Inflammatory macrophage treated with lipopolysaccharide for 1 hour (primary cell): Measurements from ENCODE around the gene STXBP2.

Experiments
- DNase-seq, 2 donors: peaks; one replicate each; pipeline ENCODE4 v3.0.0-alpha.2; 2020 to 2022

STXBP2 gene

DNA sequence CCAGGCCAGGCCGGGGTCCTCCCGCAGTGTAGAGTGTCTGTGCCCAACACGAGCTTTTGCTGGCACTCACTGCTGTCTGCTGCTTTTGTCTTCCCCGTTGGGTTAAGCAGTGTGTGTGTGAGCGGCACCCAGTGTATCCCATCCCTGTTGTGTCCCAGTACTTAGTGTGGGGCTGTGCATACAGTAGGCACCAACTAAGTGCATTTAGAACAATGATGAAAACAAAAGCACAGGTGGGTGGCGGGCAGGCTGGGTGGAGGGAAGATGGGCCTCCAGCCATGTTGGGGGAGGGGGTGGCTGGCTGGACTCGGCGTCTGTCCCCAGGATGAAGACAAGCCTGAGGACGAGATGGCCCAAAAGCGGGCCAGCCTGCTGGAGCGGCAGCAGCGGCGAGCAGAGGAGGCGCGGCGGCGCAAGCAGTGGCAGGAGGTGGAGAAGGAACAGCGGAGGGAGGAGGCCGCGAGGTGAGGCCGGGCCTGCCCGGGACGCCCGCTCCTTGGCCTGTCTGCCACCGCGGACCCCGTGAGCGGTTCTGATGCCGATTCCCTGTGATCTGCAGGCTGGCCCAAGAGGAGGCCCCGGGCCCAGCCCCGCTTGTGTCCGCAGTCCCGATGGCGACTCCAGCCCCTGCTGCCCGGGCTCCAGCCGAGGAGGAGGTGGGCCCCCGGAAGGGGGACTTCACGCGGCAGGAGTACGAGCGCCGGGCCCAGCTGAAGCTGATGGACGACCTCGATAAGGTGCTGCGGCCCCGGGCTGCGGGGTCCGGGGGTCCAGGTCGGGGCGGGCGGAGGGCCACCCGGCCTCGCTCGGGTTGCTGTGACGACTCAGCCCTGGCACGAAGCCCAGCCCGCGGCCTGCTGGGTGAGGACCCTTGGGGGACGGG is 21.8 kb upstream of the STXBP2 start:
- no peak for DNase-seq

DNA sequence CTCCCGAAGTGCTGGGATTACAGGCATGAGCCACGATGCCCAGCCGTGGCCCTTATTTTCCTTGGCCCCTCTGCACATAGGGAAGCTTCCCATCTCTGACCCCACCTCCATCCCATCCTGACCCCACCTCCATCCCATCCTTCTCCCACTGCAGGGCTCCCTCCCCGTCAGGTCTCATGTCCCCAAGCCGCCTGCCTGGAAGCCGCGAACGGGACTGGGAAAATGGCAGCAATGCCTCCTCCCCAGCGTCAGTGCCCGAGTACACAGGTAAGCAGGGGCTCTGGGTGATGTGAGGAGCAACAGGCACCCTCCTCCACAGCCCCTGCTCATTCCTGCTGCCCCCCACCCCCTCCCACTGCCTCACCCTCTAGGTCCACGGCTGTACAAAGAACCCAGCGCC is 19.7 kb upstream of the STXBP2 start:
- DNase-seq, result no peak

DNA sequence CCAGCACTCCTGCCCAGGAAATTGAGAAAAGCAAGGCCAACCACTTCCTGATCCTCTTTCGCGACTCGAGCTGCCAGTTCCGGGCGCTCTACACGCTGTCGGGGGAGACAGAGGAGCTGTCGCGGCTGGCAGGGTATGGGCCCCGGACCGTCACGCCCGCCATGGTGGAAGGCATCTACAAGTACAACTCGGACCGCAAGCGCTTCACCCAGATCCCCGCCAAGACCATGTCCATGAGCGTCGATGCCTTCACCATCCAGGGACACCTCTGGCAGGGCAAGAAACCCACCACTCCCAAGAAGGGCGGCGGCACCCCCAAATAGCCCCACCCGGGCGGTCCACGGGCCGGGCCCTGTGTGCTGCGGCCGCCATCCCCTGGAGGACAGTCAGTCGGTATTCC is 19.2 kb upstream of the STXBP2 start:
- no peak for DNase-seq

DNA sequence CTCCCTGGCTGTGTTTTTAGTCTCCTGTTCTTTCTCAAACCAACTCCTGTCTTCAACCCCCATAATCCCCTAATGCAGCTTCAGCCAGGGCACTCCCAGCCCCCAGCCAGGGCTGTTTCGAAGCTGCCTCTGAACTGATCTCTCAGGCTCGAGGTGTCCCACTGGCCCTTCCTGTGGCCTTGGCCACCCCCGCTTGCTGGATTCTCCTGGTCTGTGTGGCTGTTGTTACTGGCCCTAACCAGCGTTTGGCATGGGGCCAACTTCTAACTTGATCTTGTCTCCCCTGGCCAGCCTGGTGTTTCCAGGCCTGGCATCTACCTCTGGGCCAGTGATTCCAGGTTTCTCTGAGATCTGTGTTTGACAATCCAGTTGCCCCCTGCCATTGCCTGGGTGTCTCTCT is 18.6 kb upstream of the STXBP2 start:
- no peak for DNase-seq

DNA sequence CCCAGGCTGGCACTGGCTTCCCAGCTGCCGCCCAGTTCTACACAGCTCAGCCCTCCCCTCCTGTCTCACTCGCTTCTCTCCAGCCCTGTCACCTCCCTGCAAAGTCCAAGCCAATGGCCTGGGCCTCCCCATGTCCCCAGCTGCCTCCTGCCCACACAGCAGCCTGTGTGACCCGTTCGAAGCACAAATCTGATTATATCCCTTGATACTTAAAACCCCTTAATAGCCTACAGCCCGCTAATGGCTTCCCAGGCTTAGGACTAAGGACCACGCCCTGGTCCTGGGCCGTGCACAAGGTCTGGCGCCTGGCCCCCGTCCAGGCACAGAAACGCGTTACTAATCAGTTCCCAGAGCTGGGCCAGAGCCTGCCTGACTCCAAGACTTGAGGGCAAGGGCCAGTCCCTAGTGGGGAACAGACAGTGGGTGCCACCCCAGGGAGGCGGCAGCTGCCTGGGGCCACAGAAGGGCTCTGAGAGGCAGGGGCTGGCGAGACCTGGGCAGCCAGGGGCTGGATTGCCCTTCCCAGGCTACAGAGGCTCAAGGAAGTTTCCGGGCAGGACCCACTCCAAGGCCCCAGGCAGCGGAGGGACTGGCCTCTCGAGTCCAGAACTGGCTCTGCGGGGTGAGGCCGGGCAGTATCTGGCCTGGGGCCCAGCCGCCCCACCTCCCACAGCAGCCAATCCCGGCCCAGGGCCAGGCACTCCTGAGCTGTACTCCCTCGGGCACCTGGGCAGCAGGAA is 18.0 kb upstream of the STXBP2 start:
- DNase-seq, result no peak

DNA sequence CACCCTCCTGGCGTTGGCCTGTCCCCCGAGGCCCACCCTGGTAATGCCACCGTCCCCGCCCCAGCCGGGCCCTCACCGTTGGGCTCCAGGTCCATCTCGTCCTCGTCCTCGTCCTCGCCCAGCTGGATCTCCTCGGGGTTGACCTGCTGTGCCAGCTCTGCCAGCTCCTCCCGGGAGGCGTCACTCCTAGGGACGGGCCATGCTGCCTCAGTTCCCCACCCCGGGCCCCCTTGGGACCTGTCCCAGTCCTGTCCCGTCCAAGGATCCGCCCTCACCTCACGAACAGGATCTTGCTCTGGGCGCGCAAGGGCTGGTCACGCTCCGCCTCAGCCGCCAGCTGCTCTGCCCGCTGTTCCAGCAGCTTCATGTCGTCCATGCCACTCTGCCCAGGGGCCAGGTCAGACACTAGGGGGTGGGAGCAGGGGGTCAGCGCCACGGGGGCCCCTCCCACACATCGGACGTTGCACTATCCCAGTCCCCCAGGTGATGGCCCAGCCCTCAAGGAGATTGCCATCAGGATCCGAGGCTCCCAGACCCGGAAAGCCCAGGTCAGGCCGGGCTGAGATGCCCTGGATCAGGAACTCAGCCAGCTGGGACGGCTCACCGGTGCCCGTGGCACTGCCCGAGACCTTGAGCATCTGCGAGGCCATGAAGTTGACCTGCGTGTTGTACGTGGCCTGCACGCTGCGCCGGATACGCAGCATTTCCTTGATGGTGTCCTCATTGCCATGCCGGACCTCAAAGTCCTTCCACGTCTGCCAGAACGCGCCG is 17.1 kb upstream of the STXBP2 start:
- DNase-seq, result no peak

DNA sequence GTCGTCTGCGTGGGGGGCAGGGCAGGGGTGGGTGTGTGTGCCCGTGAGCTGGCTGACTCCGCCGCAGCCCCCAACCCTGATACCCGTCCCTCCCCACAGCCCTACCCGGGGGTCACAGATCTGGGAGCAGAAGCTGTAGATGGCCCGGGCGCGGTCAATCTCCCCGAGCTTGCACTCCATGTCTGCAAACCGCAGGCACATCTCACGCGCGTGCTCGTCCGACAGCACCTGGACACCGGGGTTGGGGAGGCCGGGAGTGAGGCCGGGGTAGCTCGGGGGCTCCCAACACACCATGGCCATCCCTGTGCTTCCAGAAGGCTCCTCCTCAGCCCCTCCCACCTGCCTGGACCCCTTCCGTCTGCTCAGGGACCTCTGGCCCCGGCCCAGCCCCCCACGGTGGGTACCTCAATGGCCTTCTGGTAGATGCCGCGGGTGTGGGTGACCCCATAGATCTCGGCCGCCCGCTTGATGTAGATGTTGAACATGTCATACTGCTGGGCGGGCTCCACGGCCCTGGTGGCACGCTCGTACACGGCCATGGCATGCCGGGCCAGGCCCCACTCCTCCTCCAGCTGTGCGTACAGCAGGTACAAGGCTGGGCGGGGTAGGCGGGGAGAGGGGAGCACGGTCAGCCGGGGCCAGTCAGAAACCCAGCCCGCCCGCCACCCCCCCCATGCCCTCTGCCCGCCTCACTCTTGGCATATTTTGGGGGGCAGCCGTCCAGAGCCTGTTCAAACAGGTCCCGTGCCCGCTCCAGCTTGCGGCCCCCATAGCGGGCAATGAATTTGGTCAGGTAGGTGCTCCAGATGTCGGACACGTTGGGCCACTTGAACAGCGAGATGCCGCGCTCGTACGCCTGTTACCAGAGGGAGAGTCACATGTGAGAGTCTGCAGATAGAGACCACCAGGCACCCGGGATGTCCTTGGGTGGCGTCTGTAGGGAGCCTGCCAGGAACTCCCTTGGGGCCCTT is 16.2 kb upstream of the STXBP2 start:
- DNase-seq, result no peak

DNA sequence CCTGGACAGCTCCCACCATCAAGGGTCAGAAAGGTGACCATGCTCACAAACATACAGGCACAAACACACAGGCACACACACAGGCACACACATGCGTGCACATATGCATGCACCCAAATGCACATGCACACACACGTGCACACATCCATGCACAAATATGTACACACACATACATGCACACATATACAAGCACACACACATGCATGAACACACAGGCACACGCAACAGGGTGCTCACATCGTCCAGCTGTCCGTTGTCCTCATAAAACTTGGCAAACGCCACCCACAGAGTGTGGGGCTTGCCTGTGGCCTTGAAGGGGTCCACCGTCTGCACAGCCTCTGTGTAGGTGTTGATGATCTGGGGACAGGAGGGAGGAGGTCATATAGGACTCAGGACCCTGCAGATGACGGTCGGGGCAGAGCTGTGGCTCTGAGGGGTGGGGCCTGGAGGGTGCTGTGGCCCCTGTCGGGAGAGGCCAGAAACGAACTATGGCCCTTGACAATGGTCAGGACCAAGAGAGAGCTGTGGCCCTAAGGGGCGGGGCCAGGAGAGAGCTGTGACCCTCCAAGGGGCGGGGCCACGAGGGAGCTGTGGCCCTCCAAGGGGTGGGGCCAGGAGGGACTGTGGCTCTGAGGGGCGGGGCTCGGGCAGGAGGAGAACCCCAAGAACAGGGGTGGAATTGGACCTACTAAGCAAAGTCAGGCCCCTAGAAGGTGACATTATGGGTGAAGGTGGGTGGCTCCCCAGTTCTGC is 13.8 kb upstream of the STXBP2 start:
- no peak for DNase-seq

DNA sequence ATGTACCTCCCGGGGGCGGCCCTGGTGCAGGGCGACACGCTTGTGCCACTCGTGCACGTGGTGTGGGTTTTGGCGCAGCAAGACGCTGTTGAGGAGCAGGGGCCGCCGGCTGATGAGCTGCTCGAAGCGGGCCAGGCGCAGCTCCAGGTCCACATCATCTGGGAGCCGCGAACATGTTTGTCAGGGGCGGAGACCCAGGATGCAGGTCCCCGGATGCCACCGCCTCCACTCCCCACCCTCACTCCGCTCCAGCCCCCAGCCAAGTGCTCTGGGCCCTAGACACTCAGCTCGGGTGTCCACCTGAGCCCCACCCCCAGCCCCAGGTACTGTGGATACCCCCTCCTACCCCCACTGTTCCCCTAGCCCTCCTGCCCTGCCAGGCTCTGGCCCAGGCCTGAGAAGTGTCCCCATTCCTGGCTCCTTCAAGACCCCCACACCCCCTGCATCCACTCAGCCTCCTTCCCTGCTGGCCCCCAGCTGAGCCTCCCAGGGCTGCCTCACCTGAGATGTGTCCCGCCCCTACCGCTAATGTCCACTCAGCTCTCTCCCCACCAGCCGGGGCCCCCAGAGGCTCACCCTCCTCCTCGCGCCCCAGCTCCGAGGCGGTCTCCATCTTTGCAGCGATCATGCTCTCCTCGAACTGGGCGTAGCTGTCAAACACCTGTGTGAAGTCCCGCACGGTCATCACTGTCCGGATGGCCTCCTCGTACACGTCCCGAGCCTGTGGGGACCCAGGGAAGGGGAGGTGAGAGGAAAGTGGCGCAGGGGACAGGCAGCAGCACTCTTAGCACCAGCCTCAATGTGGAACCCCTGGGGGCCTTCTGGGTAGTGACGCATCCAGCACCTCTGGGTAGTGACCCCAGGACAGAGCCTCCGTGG is 12.9 kb upstream of the STXBP2 start:
- no peak for DNase-seq

DNA sequence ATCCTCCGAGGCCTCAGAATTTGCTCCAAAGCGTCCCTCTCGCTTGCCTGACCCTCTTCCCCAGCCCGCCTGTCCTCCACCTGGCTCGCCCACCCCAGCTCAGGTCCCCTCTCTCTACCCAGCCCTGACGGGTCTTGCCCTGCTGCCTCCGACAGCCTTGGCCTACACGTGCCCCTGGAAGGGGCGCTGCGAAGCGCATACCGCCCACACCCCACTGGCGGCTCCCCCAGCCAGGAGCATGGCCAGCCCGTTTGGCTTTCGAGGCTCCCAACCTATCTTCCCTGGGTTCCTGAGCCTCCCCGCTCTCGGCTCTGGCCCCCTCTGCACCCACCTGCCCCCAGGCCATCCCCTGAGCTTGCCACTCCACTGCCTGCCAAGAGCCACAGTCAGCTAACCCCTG is 12.1 kb upstream of the STXBP2 start:
- DNase-seq, result no peak

DNA sequence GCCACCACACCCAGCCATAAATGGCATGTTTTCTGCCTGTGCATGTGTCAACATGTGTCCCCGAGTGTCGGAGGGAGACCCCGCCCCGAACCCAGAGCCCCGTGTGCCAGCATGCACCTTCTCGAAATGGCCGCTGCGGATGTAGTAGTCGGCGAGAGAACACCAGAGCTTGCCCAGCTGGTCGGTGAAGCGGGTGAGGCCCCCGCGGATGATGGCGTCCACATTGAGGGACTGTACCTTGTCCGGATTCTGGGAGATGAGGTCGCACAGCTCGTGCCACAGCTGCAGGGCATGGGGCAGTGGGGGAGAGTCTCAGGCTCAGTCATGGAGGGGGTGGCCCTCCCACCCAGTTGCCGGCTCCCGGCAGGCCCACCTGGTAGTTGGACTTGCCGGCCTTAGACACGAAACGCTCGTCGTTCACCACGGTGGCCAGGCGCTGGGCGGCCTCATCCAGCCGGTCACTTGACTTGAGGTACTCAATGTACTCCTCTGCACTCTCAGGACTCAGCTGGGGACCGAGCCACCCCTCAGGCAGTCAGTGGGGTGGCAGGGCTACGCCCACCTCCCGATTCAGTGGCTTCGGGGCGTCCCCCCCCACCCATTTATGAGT is 11.0 kb upstream of the STXBP2 start:
- DNase-seq, result no peak

DNA sequence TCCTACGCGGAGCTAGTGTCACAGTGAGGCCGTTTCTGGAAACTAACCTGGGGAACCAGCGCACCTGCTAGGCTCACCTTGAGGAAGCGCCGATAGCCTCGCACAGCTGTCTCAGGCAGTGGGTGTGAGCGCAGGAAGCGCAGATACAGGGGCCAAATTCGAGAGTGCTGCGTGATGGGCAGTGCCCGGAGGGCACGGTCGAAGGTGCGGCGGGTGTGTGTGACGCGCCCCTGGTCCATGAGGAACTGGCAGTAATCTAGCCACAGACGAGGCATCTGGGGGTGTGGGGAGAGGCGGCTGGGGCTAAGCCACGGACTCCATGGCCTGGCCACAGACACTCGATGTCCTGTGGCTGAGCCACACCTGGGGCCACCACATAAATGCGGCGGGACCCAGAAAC is 9.7 kb upstream of the STXBP2 start:
- DNase-seq, result no peak

DNA sequence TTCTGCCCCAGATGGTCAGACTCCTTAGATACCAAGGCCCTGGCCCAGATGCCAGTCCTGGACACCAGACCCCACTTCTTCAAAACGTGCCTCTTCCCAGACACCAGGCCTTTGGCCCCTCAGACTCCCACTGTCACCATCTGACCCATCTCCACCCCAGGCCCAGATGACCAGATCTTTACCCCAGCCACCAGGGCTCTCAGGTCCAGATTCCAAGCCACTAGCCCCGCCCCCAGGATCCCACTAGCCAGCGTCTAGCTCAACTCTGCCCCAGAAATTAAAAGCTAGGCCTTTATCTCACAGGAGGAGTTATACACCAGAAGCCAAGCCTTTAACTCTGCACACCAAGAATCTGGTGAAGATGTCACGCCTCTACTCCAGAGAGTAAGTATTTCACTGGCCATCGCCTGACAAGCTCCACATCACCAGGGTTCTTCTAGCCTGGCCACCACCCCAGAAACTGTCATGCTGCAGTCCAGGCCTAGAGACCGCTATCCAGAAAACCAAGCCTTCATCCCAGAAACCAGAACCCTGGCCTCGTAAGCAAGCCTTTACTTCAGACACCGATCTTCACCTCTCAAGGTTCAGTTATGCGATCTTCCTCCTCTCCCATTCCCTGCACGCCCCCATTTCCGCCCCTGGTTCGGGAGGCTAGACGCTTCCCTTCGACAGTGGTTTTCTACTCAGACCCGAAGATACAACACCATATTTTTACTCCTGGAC is 8.2 kb upstream of the STXBP2 start:
- DNase-seq, result no peak

DNA sequence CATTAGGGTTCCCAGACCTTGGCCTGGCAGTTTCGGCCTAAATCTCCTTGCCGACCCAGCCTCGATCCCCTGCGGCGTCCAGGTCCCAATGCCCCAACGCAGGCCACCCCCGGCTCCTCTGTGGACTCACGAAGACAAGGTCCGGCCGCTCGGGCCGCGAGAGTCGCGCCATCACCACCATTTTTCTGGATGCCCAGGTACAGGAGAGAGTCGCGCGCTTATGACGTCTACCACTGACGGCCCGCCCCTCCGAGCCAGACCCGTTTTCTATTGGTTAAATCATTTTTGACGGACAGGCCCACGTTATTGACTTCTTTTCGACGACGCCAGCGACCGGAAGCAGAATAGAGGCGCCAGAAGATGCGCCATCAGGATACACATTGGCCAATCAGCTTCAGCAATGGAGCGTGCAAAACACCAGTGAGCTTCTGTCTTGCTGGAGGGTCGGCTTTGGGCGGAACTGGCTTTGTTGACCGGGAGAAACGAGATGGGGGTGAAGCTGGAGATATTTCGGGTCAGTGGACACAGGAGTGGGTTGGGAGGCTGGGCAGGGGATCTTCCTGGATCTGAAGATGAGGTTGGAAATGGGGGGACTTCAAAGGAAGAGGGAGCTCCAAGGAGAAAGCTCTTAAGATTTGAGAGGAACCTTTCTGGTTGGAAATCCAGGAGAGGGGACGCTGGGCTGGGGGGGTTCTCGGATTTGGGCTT is 7.4 kb upstream of the STXBP2 start, which contains the start of the genes PET100 and XAB2:
Gene PET100, plus strand, starts transcription at position 447 of the 708 bp plus-strand sequence. Its CDS starts 41 bp downstream, at position 488.
Gene XAB2, minus strand, starts transcription at position 199 of the 708 bp plus-strand sequence. Its CDS starts 18 bp downstream, at position 181.
- DNase-seq, result peak; percentile 98 to 99

DNA sequence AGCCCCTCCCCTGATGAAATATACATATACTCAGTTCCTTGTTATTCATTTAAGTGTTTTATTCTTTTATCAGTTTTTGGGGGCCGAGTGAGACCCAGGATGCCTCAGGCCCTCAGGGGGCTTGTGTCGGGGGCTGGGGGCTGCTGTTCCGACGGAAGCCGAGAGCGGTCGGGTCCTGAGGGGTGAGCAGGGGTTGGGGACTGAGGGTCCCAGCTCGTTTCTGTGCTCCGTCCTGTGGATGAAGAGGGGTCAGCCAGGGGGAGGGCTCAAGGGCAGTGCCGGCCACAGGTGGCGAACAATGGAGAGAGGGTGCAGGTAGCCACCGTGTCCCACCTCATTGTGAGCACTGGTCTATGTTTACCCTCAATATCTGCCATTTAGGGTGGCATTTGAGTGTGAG is 5.3 kb upstream of the STXBP2 start:
- no peak for DNase-seq

DNA sequence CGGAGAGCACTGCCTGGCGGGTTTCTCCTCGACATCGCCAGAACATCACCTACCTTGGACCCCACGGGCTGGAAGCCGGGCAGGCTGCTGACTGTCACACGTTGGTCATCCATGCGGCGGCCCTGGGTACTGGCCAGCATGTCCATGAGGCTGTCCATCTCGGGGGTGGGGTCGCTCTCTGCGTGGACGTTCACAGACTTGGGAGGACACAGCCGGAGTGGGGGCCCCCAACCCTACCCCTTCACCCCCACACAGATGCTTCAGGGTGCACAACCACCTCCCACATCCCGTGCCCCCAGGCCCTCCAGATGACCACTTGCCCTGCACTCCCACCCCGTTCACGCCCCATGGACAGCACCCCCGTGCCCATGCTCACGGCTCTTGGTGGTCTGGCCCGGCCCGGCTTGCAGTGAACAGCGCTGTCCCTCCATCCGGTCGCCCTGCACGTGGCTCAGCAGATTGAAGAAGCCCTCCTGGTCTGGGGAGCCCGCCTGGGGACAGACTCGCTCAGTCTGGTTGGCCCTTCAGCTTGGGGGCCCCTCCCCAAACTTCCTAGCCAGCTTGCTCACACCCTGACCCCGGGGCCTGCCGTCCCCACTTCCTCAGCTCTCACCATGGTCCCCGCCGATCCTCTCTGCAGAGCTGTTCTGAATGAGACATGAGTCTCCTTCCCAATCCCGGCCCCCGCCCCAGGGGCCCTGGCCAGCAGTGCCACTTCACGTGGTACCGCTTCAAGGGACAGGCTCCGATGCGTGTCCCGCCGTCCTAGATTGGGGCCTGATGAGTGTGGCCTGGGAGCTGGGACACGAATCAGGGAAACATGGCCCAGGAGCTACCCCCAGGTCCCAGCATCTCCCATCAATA is 4.3 kb upstream of the STXBP2 start:
- DNase-seq, result no peak

DNA sequence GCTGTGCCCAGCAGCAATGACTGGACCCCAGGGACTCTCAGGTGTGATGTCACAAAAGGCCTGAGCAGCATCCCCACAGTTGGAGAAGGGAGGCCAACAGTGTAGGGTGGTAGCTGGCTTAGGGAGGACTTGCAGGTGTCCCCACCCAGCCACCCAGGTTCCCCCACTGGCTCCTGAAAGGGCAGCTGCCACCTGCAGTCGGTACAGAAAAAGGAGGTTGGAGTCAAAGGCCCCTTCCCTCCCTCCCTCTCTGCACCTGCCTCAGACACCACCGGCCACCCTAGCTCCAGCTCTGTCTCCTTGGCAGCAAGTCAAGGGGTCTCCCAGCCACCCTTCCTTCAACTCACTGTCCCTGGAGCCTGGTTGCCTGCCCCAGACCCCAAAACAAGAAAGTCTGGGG is 3.2 kb upstream of the STXBP2 start, which contains the start of gene PCP2:
Gene PCP2, minus strand, starts transcription at position 22 of the 400 bp plus-strand sequence. CDS start 262 bp downstream, outside the sequence.
- no peak for DNase-seq
